Neural cell (in vitro differentiated cells): Measurements from ENCODE around the gene PRKG1. TPM values are rescaled to one million over a fixed set of nuclear protein-coding genes. Genes with fewer than 3 reads are reported as not detected.

Source experiments
- H2AFZ ChIP-seq: fragments of 200-600, 300-800 bp; sonication (generic), shearing (Covaris generic); 2 replicates; pipeline ENCODE4 v1.6.0; 2014; ENCODE audit warnings: low read depth, mild to moderate bottlenecking, antibody characterized with exemption, low read length, moderate library complexity
- H3F3A ChIP-seq: fragments of 200-600 bp; shearing (Covaris generic); 2 replicates; pipeline ENCODE4 v1.6.1; 2016; ENCODE audit warnings: mild to moderate bottlenecking, moderate library complexity, mixed read lengths, antibody characterized with exemption, low read length; ENCODE audit not compliant: insufficient read depth, poor library complexity, severe bottlenecking
- H3K27ac ChIP-seq: fragments of 200-600, 300-800 bp; sonication (generic), shearing (Covaris generic); 2 replicates; pipeline ENCODE4 v1.5.1; 2014; ENCODE audit warnings: mild to moderate bottlenecking, low read length, moderate library complexity
- H3K27me3 ChIP-seq: fragments of 300-800, 200-600 bp; sonication (generic), shearing (Covaris generic); 2 replicates; pipeline ENCODE4 v1.6.0; 2014; ENCODE audit warnings: mild to moderate bottlenecking, low read depth, low read length, moderate library complexity; ENCODE audit not compliant: insufficient read depth
- H3K36me3 ChIP-seq: fragments of 300-800, 200-600 bp; sonication (generic), shearing (Covaris generic); 2 replicates; pipeline ENCODE4 v1.5.1; 2014; ENCODE audit warnings: mild to moderate bottlenecking, antibody characterized with exemption, low read length, moderate library complexity; ENCODE audit not compliant: insufficient read depth
- H3K4me2 ChIP-seq: fragments of 300-800, 200-600 bp; sonication (generic), shearing (Covaris generic); 2 replicates; pipeline ENCODE4 v1.6.0; 2014; ENCODE audit warnings: mild to moderate bottlenecking, low read length
- H3K4me3 ChIP-seq: fragments of 300-800, 200-600 bp; sonication (generic), shearing (Covaris generic); 2 replicates; pipeline ENCODE4 v1.5.1; 2014; ENCODE audit warnings: mild to moderate bottlenecking, low read length, moderate library complexity
- H3K79me2 ChIP-seq: fragments of 200-600 bp; shearing (Covaris generic); replicated peaks from 2 replicates; pipeline ENCODE4 v1.6.0; 2014; ENCODE audit warnings: mild to moderate bottlenecking, low read length, moderate library complexity; ENCODE audit not compliant: insufficient read depth
- H3K9ac ChIP-seq: fragments of 300-800, 200-600 bp; sonication (generic), shearing (Covaris generic); 2 replicates; pipeline ENCODE4 v1.6.1; 2016; ENCODE audit warnings: mild to moderate bottlenecking, low read length, mixed read lengths
- H3K9me2 ChIP-seq: fragments of 200-600 bp; shearing (Covaris generic); 2 replicates; pipeline ENCODE4 v1.6.1; 2016; ENCODE audit warnings: mild to moderate bottlenecking, low read length, mixed read lengths; ENCODE audit not compliant: insufficient read depth
- H3K9me3 ChIP-seq: fragments of 200-600, 300-800 bp; sonication (generic), shearing (Covaris generic); 2 replicates; pipeline ENCODE4 v1.6.1; 2016; ENCODE audit warnings: mild to moderate bottlenecking, mixed run types, low read length, moderate library complexity, mixed read lengths
- H4K20me1 ChIP-seq: fragments of 200-600 bp; shearing (Covaris generic); 2 replicates; pipeline ENCODE4 v1.6.1; 2016; ENCODE audit warnings: mild to moderate bottlenecking, mixed run types; ENCODE audit not compliant: insufficient read depth
- CTCF ChIP-seq: fragments of 450-650 bp; IDR thresholded peaks from 2 replicates; pipeline ENCODE4 v1.5.1; 2014; ENCODE audit warnings: antibody characterized with exemption, mild to moderate bottlenecking, moderate library complexity; ENCODE audit not compliant: poor library complexity, severe bottlenecking
- EP300 ChIP-seq: fragments of 450-650 bp; conservative IDR thresholded peaks from 2 replicates; pipeline ENCODE4 v1.6.1; 2014; ENCODE audit warnings: antibody characterized with exemption, mild to moderate bottlenecking, moderate library complexity; ENCODE audit not compliant: poor library complexity, severe bottlenecking
- EZH2 ChIP-seq: fragments of 200-600, 300-800 bp; shearing (Covaris generic), sonication (generic); IDR thresholded peaks from 2 replicates; pipeline ENCODE4 v1.6.1; 2014; ENCODE audit warnings: antibody characterized with exemption, low read length, borderline replicate concordance, mild to moderate bottlenecking; ENCODE audit not compliant: insufficient read depth, poor library complexity, severe bottlenecking
- MXI1 ChIP-seq: fragments of 450-650 bp; conservative IDR thresholded peaks from 2 replicates; pipeline ENCODE4 v1.6.1; 2014; ENCODE audit warnings: antibody characterized with exemption, mild to moderate bottlenecking; ENCODE audit not compliant: poor library complexity, severe bottlenecking
- POLR2AphosphoS5 ChIP-seq: IDR thresholded peaks from 2 replicates; pipeline ENCODE4 v1.6.1; 2012
- RAD21 ChIP-seq: fragments of 450-650 bp; conservative IDR thresholded peaks from 2 replicates; pipeline ENCODE4 v1.6.1; 2014; ENCODE audit warnings: antibody characterized with exemption, mild to moderate bottlenecking, moderate library complexity
- REST ChIP-seq: IDR thresholded peaks from 2 replicates; pipeline ENCODE4 v1.6.1; 2012; ENCODE audit warnings: borderline replicate concordance
- SMC3 ChIP-seq: fragments of 450-650 bp; conservative IDR thresholded peaks from 2 replicates; pipeline ENCODE4 v1.6.1; 2014; ENCODE audit warnings: antibody characterized with exemption, mild to moderate bottlenecking, moderate library complexity; ENCODE audit not compliant: poor library complexity
- TAF1 ChIP-seq: IDR thresholded peaks from 2 replicates; pipeline ENCODE4 v1.6.1; 2012; ENCODE audit warnings: low read depth
- polyA plus RNA-seq: library from polyadenylated mRNA; depleted of rRNA; stranded (reverse); fragments of >200 nt; gene quantifications from 2 replicates; pipeline ENCODE4 v1.2.3, GENCODE V29; 2014

PRKG1 gene
- polyA plus RNA-seq, 1 donor from 2014 or later = 2.2 TPM

GRCh38 chr10:52048051-52048450, 973.8 kb downstream of the PRKG1 start:
- H3K9me3 ChIP-seq = no peaks in the 10 kb centered on the region
- no peak overlapping the region for H3K9ac ChIP-seq
- no peaks in the 10 kb centered on the region for H3K79me2 ChIP-seq
- no peak overlapping the region for H3K27ac ChIP-seq
- TF ChIP-seq MXI1 = no peak
- TF ChIP-seq POLR2AphosphoS5 = no peak
- TF ChIP-seq EZH2 = no peak
- TF ChIP-seq CTCF = no peak
- no peak for TF ChIP-seq TAF1
- TF ChIP-seq RAD21 = no peak
- TF ChIP-seq REST = no peak
- no peak for TF ChIP-seq SMC3
- TF ChIP-seq EP300 = no peak
- H3K36me3 ChIP-seq = no peaks in the 10 kb centered on the region
- H3K4me3 ChIP-seq = no peak overlapping the region
- H2AFZ ChIP-seq = no peak overlapping the region
- no peaks in the 10 kb centered on the region for H3F3A ChIP-seq
- no peaks in the 10 kb centered on the region for H3K9me2 ChIP-seq
- no peaks in the 10 kb centered on the region for H4K20me1 ChIP-seq
- H3K4me2 ChIP-seq = no peak overlapping the region
- H3K27me3 ChIP-seq = no peaks in the 10 kb centered on the region

GRCh38 chr10:52050429-52051047, 976.3 kb downstream of the PRKG1 start:
- no peaks in the 10 kb centered on the region for H3K36me3 ChIP-seq
- H3K9ac ChIP-seq = no peak overlapping the region
- H3K4me2 ChIP-seq = no peak overlapping the region
- TF ChIP-seq TAF1 = no peak
- TF ChIP-seq CTCF = no peak
- TF ChIP-seq RAD21 = no peak
- no peak for TF ChIP-seq POLR2AphosphoS5
- no peak for TF ChIP-seq EP300
- TF ChIP-seq SMC3 = no peak
- TF ChIP-seq EZH2 = no peak
- TF ChIP-seq MXI1 = no peak
- TF ChIP-seq REST = no peak
- H4K20me1 ChIP-seq = no peaks in the 10 kb centered on the region
- no peaks in the 10 kb centered on the region for H3F3A ChIP-seq
- no peaks in the 10 kb centered on the region for H3K9me3 ChIP-seq
- no peaks in the 10 kb centered on the region for H3K9me2 ChIP-seq
- H3K27me3 ChIP-seq = no peaks in the 10 kb centered on the region
- no peak overlapping the region for H3K4me3 ChIP-seq
- no peak overlapping the region for H3K27ac ChIP-seq
- H3K79me2 ChIP-seq = no peaks in the 10 kb centered on the region
- H2AFZ ChIP-seq = no peak overlapping the region
